ENCODE measurements around the gene FAM234B. TPM values are rescaled to one million over a fixed set of nuclear protein-coding genes. Genes with fewer than 3 reads are reported as not detected.

FAM234B gene
- total and polyA plus RNA-seq, 12 donors, result 0.64 to 9.9 (median 6.8) TPM

- no peak for DNase-seq
These were observed 7.3 kb upstream of the FAM234B start for GRCh38 chr12:13036881-13037280.

GRCh38 chr12:13038491-13039161 is 5.6 kb upstream of the FAM234B start:
- Histone ChIP-seq H3K9me3 (replicated peaks in 1 of 3) (no peaks in the 10 kb centered on the region), H3K27ac (no peak overlapping the region), H3K36me3 (replicated peaks in 1 of 2) (no peaks in the 10 kb centered on the region), H3K4me3 (no peak overlapping the region), H3K27me3 (no peaks in the 10 kb centered on the region), H3K4me1 (replicated peaks in 1 of 2) (peaks cover 0 to under 1% of the 10 kb centered on the region in 2 donors)
- WGBS, 4 donors, result 84 to 94% (median 86%) methylated on average over 4 of the region's 4 CpGs
- DNase-seq, result no peak
- intact Hi-C loops (cut with DNase I), result no loop called here
- no peak for TF ChIP-seq POLR2A (IDR thresholded peaks at IDR 0.05)
- TF ChIP-seq CTCF (IDR thresholded peaks at IDR 0.05), result no peak

More at GRCh38 chr12:13036881-13037280, 7.3 kb upstream of the FAM234B start:
- Histone ChIP-seq H3K4me1 (replicated peaks in 1 of 2) (no peaks in the 10 kb centered on the region), H3K27me3 (no peaks in the 10 kb centered on the region), H3K27ac (no peak overlapping the region), H3K4me3 (no peak overlapping the region), H3K36me3 (replicated peaks in 1 of 2) (no peaks in the 10 kb centered on the region), H3K9me3 (replicated peaks in 1 of 3) (no peaks in the 10 kb centered on the region)
- TF ChIP-seq POLR2A (IDR thresholded peaks at IDR 0.05), result no peak
- TF ChIP-seq CTCF (IDR thresholded peaks at IDR 0.05), result no peak
- 93 to 97% (median 94%) methylated on average over 3 of the region's 3 CpGs for WGBS, 4 donors
- intact Hi-C loops (cut with DNase I), result no loop called here

GRCh38 chr12:13039328-13039956 is 4.7 kb upstream of the FAM234B start:
- no peak for TF ChIP-seq CTCF (IDR thresholded peaks at IDR 0.05)
- TF ChIP-seq POLR2A (IDR thresholded peaks at IDR 0.05), result no peak
- H3K9me3 ChIP-seq (replicated peaks in 1 of 3), result no peaks in the 10 kb centered on the region
- no peak overlapping the region for H3K4me3 ChIP-seq
- intact Hi-C loops (cut with DNase I), result no loop called here
- no peak overlapping the region for H3K27ac ChIP-seq
- peaks cover 0 to 5% of the 10 kb centered on the region in 2 donors for H3K4me1 ChIP-seq (replicated peaks in 1 of 2)
- H3K27me3 ChIP-seq, result no peaks in the 10 kb centered on the region
- H3K36me3 ChIP-seq (replicated peaks in 1 of 2), result no peaks in the 10 kb centered on the region
- DNase-seq, result no peak
- WGBS, 4 donors, result 63 to 73% (median 68%) methylated on average over 5 of the region's 5 CpGs

GRCh38 chr12:13041224-13041623 is 3.0 kb upstream of the FAM234B start:
- intact Hi-C loops (cut with DNase I), result no loop called here
- WGBS, 4 donors, result 89 to 98% (median 95%) methylated on average over 2 of the region's 2 CpGs
- no peak overlapping the region for H3K27ac ChIP-seq
- no peak overlapping the region for H3K4me3 ChIP-seq
- H3K9me3 ChIP-seq (replicated peaks in 1 of 3), result no peaks in the 10 kb centered on the region
- TF ChIP-seq POLR2A (IDR thresholded peaks at IDR 0.05), result no peak
- TF ChIP-seq CTCF (IDR thresholded peaks at IDR 0.05), result no peak
- DNase-seq, result no peak
- no peaks in the 10 kb centered on the region for H3K36me3 ChIP-seq (replicated peaks in 1 of 2)
- peaks cover 0 to 14% of the 10 kb centered on the region in 2 donors for H3K4me1 ChIP-seq (replicated peaks in 1 of 2)
- no peaks in the 10 kb centered on the region for H3K27me3 ChIP-seq
